HepG2 (cell line): ENCODE data around the gene ZG16. TPM values are rescaled to one million over a fixed set of nuclear protein-coding genes. Genes with fewer than 3 reads are reported as not detected.

ENCODE experiments used
- ELF1 ChIP-seq: sonication (generic); formaldehyde crosslinking; IDR thresholded peaks from 2 replicates; pipeline ENCODE4 v1.4.0; 2020; ENCODE audit warnings: missing genetic modification reagents
- FOXJ3 ChIP-seq: sonication (generic); formaldehyde crosslinking; IDR thresholded peaks from 2 replicates; pipeline ENCODE4 v1.4.0; 2020; ENCODE audit warnings: missing genetic modification reagents, mild to moderate bottlenecking, borderline replicate concordance
- GABPA ChIP-seq, 2 experiments: IDR thresholded peaks; 2 replicates each; pipeline ENCODE4 v1.6.1; 2011 to 2016; ENCODE audit warnings: low read depth in 2 of 2, low read length in 1 of 2, missing biosample characterization in 1 of 2, missing genetic modification characterization in 1 of 2
- GPN1 ChIP-seq: sonication (generic); formaldehyde crosslinking; IDR thresholded peaks from 2 replicates; pipeline ENCODE4 v1.5.1; 2020; ENCODE audit warnings: missing genetic modification reagents, borderline replicate concordance
- HES4 ChIP-seq: sonication (generic); formaldehyde crosslinking; IDR thresholded peaks from 2 replicates; pipeline ENCODE4 v1.9.0; 2021; ENCODE audit warnings: mild to moderate bottlenecking, missing genetic modification reagents, borderline replicate concordance
- KDM2A ChIP-seq: sonication (generic); formaldehyde crosslinking; IDR thresholded peaks from 2 replicates; pipeline ENCODE4 v1.4.0; 2020; ENCODE audit warnings: low read depth, missing genetic modification reagents, borderline replicate concordance
- MAFK ChIP-seq, 2 experiments: IDR thresholded peaks in 1 of 2; conservative IDR thresholded peaks in 1 of 2; 2 replicates each; pipeline ENCODE4 v1.6.1; 2011; ENCODE audit warnings: improper control_type of control experiment in 2 of 2, low read length in 2 of 2
- NAIF1 ChIP-seq: sonication (generic); formaldehyde crosslinking; IDR thresholded peaks from 2 replicates; pipeline ENCODE4 v1.5.0; 2020; ENCODE audit warnings: mild to moderate bottlenecking, missing genetic modification reagents, borderline replicate concordance
- NR2F6 ChIP-seq, 2 experiments: IDR thresholded peaks; 2 replicates each; pipeline ENCODE4 v1.6.1; 2016; ENCODE audit warnings: antibody characterized with exemption in 1 of 2, mild to moderate bottlenecking in 1 of 2
- SP5 ChIP-seq: IDR thresholded peaks from 2 replicates; pipeline ENCODE4 v1.6.1; 2016; ENCODE audit warnings: low read depth, borderline replicate concordance
- USF2 ChIP-seq, 2 experiments: sonication (generic) in 1 of 2; formaldehyde crosslinking in 1 of 2; IDR thresholded peaks; 2 replicates each; pipeline versions ENCODE4 v1.5.1 to v1.6.1; 2011 to 2020; ENCODE audit warnings: borderline replicate concordance in 1 of 2, low read depth in 1 of 2, low read length in 1 of 2, mild to moderate bottlenecking in 1 of 2, missing genetic modification reagents in 1 of 2, moderate library complexity in 1 of 2
- YY1 ChIP-seq: IDR thresholded peaks from 2 replicates; pipeline ENCODE4 v1.6.1; 2011; ENCODE audit warnings: low read length, low read depth, moderate library complexity, mild to moderate bottlenecking; ENCODE audit not compliant: insufficient read depth, insufficient replicate concordance
- ZBTB21 ChIP-seq: sonication (generic); formaldehyde crosslinking; IDR thresholded peaks from 2 replicates; pipeline ENCODE4 v1.4.0; 2020; ENCODE audit warnings: missing genetic modification reagents
- ZNF121 ChIP-seq: sonication (generic); formaldehyde crosslinking; IDR thresholded peaks from 2 replicates; pipeline ENCODE4 v1.5.0; 2020; ENCODE audit warnings: mild to moderate bottlenecking, missing genetic modification reagents
- ZNF446 ChIP-seq: sonication (generic); formaldehyde crosslinking; IDR thresholded peaks from 2 replicates; pipeline ENCODE4 v1.5.0; 2020; ENCODE audit warnings: mild to moderate bottlenecking, missing genetic modification reagents
- ZNF567 ChIP-seq: sonication (generic); formaldehyde crosslinking; IDR thresholded peaks from 2 replicates; pipeline ENCODE4 v1.8.1; 2023; ENCODE audit warnings: mild to moderate bottlenecking, missing genetic modification reagents, borderline replicate concordance
- ZNF574 ChIP-seq: sonication (generic); formaldehyde crosslinking; IDR thresholded peaks from 2 replicates; pipeline ENCODE4 v1.4.0; 2020; ENCODE audit warnings: missing genetic modification reagents
- polyA plus RNA-seq, 8 experiments: library from polyadenylated mRNA; depleted of rRNA in 3 of 8; stranded (reverse) in 7 of 8; unstranded in 1 of 8; fragments of >200 nt; fragmentation: Illumina TruSeq in 4 of 8; extraction: Trizol in 4 of 8; gene quantifications; 2 replicates each; pipeline versions ENCODE4 v1.2.1 to v1.2.3, GENCODE V29; 2011 to 2016; ENCODE audit warnings: low read depth in 4 of 8, missing spikeins in 1 of 8, mixed read lengths in 1 of 8; ENCODE audit not compliant: insufficient read depth in 1 of 8
- total RNA-seq, 5 experiments: library from RNA; depleted of rRNA; stranded (reverse); fragments of >200 nt; fragmentation: Illumina TruSeq; extraction: Trizol; gene quantifications; 2 replicates each; pipeline ENCODE4 v1.2.3, GENCODE V29; 2016; ENCODE audit warnings: low read depth in 1 of 5
- TF ChIP-seq, protein P1 (sequence below): IDR thresholded peaks from 2 replicates; pipeline ENCODE4 v1.6.1; 2018; ENCODE audit warnings: missing genetic modification reagents
- TF ChIP-seq, protein P2 (sequence below): IDR thresholded peaks from 2 replicates; pipeline ENCODE4 v1.6.1; 2016; ENCODE audit warnings: low read depth, control low read depth

Gene ZG16
- total and polyA plus RNA-seq, 2 of the 13 experiments (the other 11 are each of a cell fraction or from before 2014, with no cell fraction given) = 0.04 to 0.07 TPM

DNA sequence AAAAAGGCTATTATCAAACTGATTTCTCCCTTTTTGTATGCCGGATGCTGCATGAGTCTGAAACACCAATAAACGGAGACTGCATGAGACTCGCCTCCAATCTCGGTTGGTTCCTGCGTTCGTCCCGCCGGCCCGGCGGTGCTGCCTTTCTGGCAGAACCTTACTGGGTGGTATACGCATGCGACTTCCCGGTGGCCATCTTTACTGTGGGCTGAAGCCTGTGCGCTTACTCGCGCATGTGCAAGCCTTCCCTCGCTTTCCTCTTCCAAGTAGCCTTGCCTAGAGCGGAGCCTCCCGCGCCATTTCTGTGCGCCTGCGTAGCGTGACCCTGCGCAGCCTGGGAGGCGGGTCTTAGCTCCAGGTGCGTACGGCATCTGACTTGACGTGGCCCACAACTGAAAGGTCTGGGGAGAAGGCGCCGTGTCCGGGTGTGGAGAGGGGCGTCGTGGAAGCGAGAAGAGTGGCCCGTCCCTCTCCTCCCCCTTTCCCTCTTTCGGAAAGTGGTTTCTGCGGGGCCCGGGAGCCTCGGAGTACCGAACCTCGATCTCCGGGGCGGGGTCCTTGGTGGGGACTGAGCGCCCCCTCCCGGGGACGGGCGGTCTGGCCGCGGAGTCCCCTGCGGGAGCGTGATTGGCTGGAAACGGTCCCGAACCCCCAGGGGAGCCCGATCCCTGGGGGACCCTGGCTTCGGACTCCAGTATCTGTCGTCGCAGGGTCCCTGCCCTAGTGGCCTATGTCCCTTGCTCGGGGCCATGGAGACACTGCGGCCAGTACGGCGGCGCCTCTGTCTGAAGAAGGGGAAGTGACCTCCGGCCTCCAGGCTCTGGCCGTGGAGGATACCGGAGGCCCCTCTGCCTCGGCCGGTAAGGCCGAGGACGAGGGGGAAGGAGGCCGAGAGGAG, 38.0 kb downstream of the ZG16 start, which contains the start of gene PAGR1 (continued):
- TF ChIP-seq, protein P1, sequence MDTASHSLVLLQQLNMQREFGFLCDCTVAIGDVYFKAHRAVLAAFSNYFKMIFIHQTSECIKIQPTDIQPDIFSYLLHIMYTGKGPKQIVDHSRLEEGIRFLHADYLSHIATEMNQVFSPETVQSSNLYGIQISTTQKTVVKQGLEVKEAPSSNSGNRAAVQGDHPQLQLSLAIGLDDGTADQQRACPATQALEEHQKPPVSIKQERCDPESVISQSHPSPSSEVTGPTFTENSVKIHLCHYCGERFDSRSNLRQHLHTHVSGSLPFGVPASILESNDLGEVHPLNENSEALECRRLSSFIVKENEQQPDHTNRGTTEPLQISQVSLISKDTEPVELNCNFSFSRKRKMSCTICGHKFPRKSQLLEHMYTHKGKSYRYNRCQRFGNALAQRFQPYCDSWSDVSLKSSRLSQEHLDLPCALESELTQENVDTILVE = 0 out of 2 replicates have a peak, but pooled peaks have one; percentile 57
- TF ChIP-seq GPN1 (CRISPR knock-in tag) (no peak; the same call in 1 of the 2 replicates), YY1 (peak; percentile 100), ZNF574 (CRISPR knock-in tag) (peak; percentile 99), ZNF121 (CRISPR knock-in tag) (peak; percentile 35; the same call in 1 of the 2 replicates), NR2F6 (IDR thresholded peaks at IDR 0.05) (peak; percentile 58), NR2F6 (CRISPR knock-in tag; IDR thresholded peaks at IDR 0.05) (peak; percentile 81; the same call in 1 of the 2 replicates), KDM2A (peak; percentile 93), SP5 (CRISPR knock-in tag) (peak; percentile 62; the same call in 1 of the 2 replicates), ZNF567 (CRISPR knock-in tag) (no peak), ELF1 (CRISPR knock-in tag) (peak; percentile 95), ZNF446 (CRISPR knock-in tag) (peak; percentile 22; the same call in 1 of the 2 replicates), ZBTB21 (CRISPR knock-in tag) (peak; percentile 66; the same call in 1 of the 2 replicates), GABPA (IDR thresholded peaks at IDR 0.05; ENCODE audit: low read depth, low read length) (no peak), GABPA (CRISPR knock-in tag; IDR thresholded peaks at IDR 0.05; ENCODE audit: low read depth) (peak; percentile 88), FOXJ3 (CRISPR knock-in tag) (0 out of 2 replicates have a peak, but pooled peaks have one; percentile 27), MAFK (conservative IDR thresholded peaks at IDR 0.05 in 1 of 2, IDR thresholded peaks at IDR 0.05 in 1 of 2; ENCODE audit: low read length in 2 of 2) (no peak; a peak in 1 of 4 replicates), USF2 (IDR thresholded peaks at IDR 0.05; ENCODE audit: low read depth, low read length) (0 out of 2 replicates have a peak, but pooled peaks have one; percentile 2), USF2 (CRISPR knock-in tag; IDR thresholded peaks at IDR 0.05; ENCODE audit: borderline replicate concordance) (peak; percentile 54; the same call in 1 of the 2 replicates), NAIF1 (CRISPR knock-in tag) (peak; percentile 99), HES4 (CRISPR knock-in tag) (no peak)
- TF ChIP-seq, protein P2, sequence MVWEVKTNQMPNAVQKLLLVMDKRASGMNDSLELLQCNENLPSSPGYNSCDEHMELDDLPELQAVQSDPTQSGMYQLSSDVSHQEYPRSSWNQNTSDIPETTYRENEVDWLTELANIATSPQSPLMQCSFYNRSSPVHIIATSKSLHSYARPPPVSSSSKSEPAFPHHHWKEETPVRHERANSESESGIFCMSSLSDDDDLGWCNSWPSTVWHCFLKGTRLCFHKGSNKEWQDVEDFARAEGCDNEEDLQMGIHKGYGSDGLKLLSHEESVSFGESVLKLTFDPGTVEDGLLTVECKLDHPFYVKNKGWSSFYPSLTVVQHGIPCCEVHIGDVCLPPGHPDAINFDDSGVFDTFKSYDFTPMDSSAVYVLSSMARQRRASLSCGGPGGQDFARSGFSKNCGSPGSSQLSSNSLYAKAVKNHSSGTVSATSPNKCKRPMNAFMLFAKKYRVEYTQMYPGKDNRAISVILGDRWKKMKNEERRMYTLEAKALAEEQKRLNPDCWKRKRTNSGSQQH (CRISPR knock-in tag) = peak; percentile 32
